GM20000 (cell line): Measurements from ENCODE around the gene SYNPO2.
"Not testable (repeated sequence)": the region's sequence is repeated elsewhere in the genome, so short reads cannot be mapped to it uniquely, and the experiment has no call there.

Source experiments
- DNase-seq: peaks from one replicate; pipeline ENCODE4 v3.0.0; 2012; ENCODE audit warnings: low spot score
- TF ChIP-seq, protein P1 (sequence below): IDR thresholded peaks from 2 replicates; pipeline ENCODE4 v1.5.1; 2012; ENCODE audit warnings: mild to moderate bottlenecking, control low read depth; ENCODE audit errors: extremely low read depth, missing control alignments

The SYNPO2 gene

DNA sequence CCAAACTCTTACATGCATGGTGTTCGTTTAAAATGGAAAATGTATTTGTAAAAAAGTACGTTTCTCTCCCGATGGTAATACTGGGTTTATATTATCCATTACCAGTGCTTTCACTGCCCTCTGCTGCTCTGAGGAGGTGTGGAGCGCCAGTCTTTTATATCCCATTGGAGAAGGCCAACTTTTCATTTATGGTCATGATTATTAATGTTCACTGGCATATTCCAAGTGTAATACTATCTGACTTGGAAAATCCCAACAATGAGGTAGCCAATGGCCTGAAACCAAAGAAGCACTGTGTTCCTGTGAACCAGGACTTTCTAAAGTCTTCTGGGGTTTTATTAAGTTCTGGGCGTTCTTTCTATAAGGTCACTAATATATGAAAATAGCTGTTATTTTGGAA lies 80.7 kb downstream of the SYNPO2 start:
- DNase-seq: no peak
- TF ChIP-seq, protein P1, sequence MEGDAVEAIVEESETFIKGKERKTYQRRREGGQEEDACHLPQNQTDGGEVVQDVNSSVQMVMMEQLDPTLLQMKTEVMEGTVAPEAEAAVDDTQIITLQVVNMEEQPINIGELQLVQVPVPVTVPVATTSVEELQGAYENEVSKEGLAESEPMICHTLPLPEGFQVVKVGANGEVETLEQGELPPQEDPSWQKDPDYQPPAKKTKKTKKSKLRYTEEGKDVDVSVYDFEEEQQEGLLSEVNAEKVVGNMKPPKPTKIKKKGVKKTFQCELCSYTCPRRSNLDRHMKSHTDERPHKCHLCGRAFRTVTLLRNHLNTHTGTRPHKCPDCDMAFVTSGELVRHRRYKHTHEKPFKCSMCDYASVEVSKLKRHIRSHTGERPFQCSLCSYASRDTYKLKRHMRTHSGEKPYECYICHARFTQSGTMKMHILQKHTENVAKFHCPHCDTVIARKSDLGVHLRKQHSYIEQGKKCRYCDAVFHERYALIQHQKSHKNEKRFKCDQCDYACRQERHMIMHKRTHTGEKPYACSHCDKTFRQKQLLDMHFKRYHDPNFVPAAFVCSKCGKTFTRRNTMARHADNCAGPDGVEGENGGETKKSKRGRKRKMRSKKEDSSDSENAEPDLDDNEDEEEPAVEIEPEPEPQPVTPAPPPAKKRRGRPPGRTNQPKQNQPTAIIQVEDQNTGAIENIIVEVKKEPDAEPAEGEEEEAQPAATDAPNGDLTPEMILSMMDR: peak; percentile 7

DNA sequence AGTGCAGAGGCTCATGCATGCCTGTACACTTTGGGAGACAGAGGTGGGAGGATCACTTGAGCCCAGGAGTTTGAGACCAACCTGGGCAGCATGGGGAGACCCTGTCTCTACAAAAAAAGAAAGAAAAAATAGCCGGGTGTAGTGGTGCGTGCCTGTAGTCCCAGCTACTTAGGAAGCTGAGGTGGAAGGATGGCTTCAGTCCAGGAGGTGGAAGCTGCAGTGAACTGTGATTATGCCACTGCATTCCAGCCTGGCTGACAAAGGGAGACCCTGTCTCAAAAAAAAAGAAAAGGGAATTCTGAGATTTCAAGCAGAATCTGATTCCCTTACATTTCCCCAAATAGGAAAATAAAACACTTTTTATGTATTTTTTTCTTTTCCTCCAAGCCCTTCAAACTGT lies 83.5 kb downstream of the SYNPO2 start:
- no peak for DNase-seq
- TF ChIP-seq, protein P1: no peak

DNA sequence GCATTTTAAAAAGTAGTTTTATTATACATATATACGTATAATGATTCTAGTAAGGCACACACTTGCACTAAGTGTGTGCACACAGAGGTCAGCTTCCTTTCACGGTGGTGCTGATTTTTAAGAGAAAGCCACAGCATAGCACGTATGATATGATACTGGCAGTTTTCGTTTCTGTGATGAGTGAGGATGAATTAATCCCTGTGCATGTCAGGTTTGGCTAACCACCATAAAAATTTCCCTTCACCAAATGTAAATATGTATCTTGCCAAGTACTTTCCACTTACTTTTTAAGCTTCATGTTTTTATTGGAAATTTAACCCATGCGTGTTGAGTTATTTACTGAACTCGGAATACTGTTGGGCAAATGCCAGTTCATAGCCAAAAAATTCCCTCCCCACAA lies 84.6 kb downstream of the SYNPO2 start:
- no peak for DNase-seq
- TF ChIP-seq, protein P1: no peak

DNA sequence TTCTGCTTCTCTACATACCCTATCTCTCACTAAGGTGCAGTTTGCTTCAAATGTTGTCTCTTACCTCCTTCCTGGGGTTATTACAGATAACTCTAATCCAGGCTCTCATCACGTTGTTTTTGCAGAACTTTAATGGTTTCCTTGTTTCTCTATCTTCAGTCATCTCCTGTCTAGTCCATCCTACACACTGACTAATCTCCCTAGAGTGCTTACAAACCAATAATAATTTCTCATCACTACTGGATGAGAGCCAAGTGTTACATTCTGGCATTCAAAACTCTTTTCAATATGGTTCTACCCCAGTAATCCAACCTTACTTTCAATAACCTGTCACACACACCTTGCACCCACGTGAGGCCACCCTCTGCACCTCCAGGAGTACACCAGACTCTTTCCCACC lies 86.1 kb downstream of the SYNPO2 start:
- DNase-seq: no peak
- TF ChIP-seq, protein P1: no peak

DNA sequence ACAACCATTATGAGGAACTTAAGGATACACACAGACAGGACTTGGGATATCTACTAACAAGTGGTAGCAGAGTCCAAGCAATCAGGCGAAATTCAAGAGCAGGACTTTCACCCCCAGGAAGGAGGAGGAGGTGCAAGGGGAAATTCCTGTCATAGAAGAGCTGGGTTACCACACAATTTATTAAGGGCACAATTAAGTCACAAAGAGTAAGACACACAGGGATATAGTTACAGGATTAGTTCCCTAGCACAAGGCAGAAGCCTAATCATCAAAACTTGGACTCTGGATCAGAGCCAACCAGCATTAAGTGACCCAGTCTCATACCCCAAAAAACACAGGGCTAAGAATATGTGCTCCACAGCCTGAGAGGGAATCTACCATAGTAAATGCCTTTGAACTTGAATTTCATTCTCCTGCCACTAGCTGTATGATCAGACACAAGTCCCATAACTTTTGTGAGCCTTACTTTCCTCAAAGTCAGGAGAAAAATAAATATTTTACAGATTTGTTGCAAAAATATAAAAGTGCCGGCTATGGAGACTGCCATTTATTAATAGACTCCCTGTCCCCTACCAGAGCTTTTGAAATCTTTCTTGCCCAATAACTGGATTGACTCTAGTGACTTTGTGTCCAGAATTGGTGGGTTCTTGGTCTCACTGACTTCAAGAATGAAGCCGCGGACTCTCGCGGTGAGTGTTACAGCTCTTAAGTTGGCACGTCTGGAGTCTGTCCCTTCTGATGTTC lies 87.0 kb downstream of the SYNPO2 start:
- TF ChIP-seq, protein P1: no peak
- DNase-seq: no peak

DNA sequence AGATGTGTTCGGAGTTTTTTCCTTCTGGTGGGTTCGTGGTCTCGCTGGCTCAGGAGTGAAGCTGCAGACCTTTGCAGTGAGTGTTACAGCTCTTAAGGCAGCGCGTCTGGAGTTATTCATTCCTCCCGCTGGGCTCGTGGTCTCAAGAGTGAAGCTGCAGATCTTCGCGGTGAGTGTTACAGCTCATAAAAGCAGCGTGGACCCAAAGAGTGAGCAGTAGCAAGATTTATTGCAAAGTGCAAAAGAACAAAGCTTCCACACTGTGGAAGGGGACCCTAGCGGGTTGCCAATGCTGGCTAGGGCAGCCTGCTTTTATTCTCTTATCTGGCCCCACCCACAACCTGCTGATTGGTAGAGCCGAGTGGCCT lies 87.5 kb downstream of the SYNPO2 start:
- not testable (repeated sequence) for DNase-seq

DNA sequence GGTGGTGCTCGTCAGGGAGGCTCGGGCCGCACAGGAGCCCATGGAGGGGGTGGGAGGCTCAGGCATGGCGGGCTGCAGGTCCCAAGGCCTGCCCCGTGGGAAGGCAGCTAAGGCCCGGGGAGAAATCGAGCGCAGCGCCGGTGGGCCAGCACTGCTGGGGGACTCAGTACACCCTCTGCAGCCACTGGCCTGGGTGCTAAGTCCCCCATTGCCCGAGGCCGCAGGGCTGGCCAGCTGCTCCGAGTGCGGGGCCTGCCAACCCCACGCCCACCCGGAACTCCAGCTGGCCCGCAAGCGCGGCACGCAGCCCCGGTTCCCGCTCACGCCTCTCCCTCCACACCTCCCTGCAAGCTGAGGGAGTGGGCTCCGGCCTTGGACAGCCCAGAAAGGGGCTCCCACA lies 88.4 kb downstream of the SYNPO2 start:
- not testable (repeated sequence) for DNase-seq

DNA sequence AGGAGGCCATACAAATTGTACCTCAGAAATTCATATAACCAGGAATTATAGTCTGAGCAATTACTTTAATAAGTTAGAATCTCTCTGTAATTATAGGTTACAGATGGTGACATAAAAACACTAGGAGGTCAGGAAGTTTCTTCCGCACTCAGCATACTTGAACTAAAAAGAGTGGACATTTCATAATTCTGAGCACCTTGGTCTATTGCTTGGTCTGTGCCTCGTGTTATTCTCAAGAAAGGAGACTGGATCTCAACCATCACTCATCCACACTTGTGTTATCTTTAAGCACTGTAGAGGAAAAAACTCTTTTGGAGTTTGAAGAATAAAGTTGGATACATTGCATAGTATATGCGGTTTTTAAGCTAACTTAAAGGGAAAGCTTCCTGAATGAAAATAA lies 91.1 kb downstream of the SYNPO2 start:
- no peak for DNase-seq
- TF ChIP-seq, protein P1: no peak
